Measurements from ENCODE around the gene CPLANE1. TPM values are rescaled to one million over a fixed set of nuclear protein-coding genes. Genes with fewer than 3 reads are reported as not detected.

CPLANE1 gene
- total and polyA plus RNA-seq, 2 donors (not counting 3 experiments of a cell fraction or from before 2014, with no cell fraction given), result 4.6 to 21.5 TPM

- ChIA-PET CTCF (no interaction called here), POLR2A (no interaction called here)
- DNase-seq (ENCODE audit: low read depth, low spot score), result no peak
- H2AFZ ChIP-seq (ENCODE audit: low read depth, low read length), result no peak overlapping the region
- dilution Hi-C loops (cut with MboI; ENCODE audit: extremely low pct_ligation_motif_present, low sequenced_read_pairs) (no loop called here), intact Hi-C loops (cut with micrococcal nuclease) (no loop called here)
- no peaks in the 10 kb centered on the region for H3K9me3 ChIP-seq (replicated peaks; ENCODE audit: control insufficient read depth, insufficient read depth, low read length)
- H3K4me3 ChIP-seq (replicated peaks in 1 of 3; ENCODE audit: insufficient read depth in 1 of 3, low read depth in 1 of 3, low read length in 3 of 3), result no peak overlapping the region
- H3K4me1 ChIP-seq (ENCODE audit: control insufficient read depth, extremely low read depth, insufficient read depth, low read length), result peaks cover 12% of the 10 kb centered on the region
- no peak overlapping the region for H3K4me2 ChIP-seq (ENCODE audit: insufficient read depth, low read length)
- H4K20me1 ChIP-seq (replicated peaks; ENCODE audit: control insufficient read depth, extremely low read depth, insufficient read depth, low read length), result no peaks in the 10 kb centered on the region
- no peak overlapping the region for H3K9ac ChIP-seq (replicated peaks; ENCODE audit: extremely low read depth, insufficient read depth, low read length)
- no peak overlapping the region for H3K27ac ChIP-seq (ENCODE audit: insufficient read depth, low read depth, low read length)
- no peaks in the 10 kb centered on the region for H3K36me3 ChIP-seq (ENCODE audit: control insufficient read depth in 2 of 2, extremely low read depth in 1 of 2, insufficient read depth in 2 of 2, low read length in 2 of 2)
- no peaks in the 10 kb centered on the region for H3K27me3 ChIP-seq (ENCODE audit: control insufficient read depth in 2 of 2, insufficient read depth in 2 of 2, low read length in 2 of 2)
- BruUV-seq (replicated peaks), result no TSS peak
- FAIRE-seq, result no peak
- no peaks in the 10 kb centered on the region for H3K79me2 ChIP-seq (ENCODE audit: control insufficient read depth, insufficient read depth, low read length)
- TF ChIP-seq MAX (IDR thresholded peaks at IDR 0.05; ENCODE audit: insufficient read depth, insufficient read length) (no peak), EZH2 (IDR thresholded peaks at IDR 0.05; ENCODE audit: borderline replicate concordance, low read depth, low read length, severe bottlenecking) (no peak), JUN (IDR thresholded peaks at IDR 0.05; ENCODE audit: borderline replicate concordance, insufficient read depth, insufficient read length, low read depth) (no peak), GATA2 (IDR thresholded peaks at IDR 0.05; ENCODE audit: insufficient read depth, insufficient read length, low read depth, low read length) (no peak), CTCF (IDR thresholded peaks at IDR 0.05; ENCODE audit: extremely low read depth in 1 of 2, insufficient read depth in 1 of 2, low read depth in 1 of 2, low read length in 2 of 2) (no peak)
- H3K9me1 ChIP-seq (replicated peaks; ENCODE audit: control insufficient read depth, extremely low read depth, insufficient read depth, low read length), result no peaks in the 10 kb centered on the region
These were observed 172.0 kb downstream of the CPLANE1 start for GRCh38 chr5:37077146-37077545.
